ENCODE data around the gene PHLPP1.
A peak's percentile ranks its signal among the peaks of the same experiment; 100 is the strongest.

GRCh38 chr18:62730941-62731340, 15.6 kb downstream of the PHLPP1 start:
- TF ChIP-seq POLR2AphosphoS5 (IDR thresholded peaks at IDR 0.05) (peak in 1 of 3 donors; percentile 31), CTCF (IDR thresholded peaks at IDR 0.05) (no peak), POLR2A (IDR thresholded peaks at IDR 0.05) (no peak), EP300 (IDR thresholded peaks at IDR 0.05) (no peak)

All from suprapubic skin (tissue), 4 donors.